NCI-H524 (cell line): ENCODE measurements around the gene SLX4IP.

ENCODE experiments used
- DNase-seq, 2 experiments: peaks; one replicate each; lab custom pipeline; 2025; lab: John Stamatoyannopoulos, UW

The SLX4IP gene

DNA sequence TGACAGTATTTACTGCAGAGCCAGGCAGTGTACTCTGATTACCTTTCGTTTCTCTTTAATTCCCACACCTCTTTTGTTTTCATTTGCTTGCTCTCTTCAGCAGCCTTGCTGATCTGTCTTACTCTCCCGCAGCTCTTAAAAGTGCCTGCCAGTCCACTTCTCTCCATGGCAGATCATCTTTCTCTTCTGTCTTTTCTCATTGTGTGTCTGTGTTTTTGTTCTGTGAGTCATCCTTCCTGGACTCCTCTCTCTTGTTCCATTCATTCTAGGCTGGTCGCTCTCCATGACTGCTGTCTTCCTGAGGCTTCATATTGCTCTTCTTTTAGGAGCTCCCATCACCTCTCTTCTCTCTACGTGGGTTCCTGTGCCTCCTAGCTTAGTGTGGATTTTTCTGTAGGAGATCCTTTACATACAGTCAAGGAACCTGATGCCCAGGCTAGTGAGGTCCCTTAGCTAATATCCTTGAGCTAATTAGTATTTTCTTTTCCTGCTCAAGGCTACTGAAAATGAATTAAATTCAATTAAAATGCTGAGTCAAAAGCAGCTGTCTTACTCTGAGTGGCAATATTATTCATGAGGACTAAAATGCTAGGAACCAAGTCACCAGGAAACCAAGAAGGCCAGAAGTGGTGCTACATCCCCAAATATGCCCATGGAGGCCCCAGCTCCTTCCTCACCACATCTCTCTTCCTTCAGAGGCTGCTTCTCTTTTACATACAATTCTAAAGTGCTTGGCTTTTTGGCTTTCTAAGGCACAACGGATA, 86.1 kb downstream of the SLX4IP start:
- no peak for DNase-seq

DNA sequence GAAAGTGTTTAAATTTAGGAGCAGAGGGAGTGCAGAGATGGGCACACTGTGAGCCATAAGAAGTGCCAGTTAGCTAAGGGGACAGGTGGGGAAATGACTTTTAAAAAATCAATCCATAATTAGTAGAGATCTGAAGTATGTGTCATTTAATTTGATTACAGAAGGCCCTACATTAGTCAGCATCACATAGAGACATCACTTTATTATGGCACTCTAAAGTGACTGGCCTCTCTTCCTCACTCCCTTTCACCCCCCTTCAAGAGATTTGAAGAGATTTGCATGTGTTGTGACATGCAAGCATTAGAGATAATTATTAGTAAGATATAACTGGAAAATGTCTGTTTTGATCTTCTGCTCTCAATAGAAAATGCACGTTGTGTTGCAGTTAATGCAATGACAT, 86.7 kb downstream of the SLX4IP start:
- peak in 1 of 2 experiments; percentile 47 for DNase-seq

DNA sequence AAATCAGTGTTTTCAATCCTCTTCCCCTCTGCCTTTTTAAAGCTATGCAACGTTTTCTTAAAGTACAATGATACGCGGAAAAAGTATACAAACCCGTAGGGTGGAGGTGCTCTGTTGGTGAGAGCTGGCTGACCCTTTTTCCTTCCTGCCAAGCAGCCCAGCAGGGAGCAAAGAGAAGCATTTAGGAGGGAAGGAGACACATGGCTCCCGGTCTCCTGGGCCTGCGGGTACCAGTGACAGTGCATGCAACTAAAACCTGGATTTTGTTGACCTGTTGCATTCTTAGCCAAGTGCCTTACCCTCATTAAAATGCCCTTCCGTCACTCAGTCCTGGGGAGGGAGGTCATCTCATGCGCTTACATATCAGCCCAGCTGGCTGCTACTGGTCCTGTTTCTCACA, 87.2 kb downstream of the SLX4IP start:
- DNase-seq: no peak

DNA sequence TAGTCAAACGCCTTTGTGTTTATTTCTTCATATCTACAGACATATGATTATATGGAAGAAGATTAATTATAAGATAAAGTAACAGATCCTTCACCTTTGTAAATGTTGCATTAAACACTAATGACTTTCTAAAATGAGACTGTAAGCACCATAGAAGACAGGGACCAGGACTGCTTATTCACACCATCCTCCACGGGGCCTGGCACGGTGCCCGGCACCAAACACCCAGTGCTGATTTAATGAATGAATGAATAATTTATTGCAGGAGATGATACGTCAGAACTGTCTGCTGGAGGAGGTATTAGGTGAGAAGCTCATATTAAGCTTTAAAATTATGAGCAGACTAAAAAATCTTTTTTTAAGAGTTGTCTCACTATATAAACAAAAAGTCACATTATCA, 88.3 kb downstream of the SLX4IP start:
- no peak for DNase-seq

DNA sequence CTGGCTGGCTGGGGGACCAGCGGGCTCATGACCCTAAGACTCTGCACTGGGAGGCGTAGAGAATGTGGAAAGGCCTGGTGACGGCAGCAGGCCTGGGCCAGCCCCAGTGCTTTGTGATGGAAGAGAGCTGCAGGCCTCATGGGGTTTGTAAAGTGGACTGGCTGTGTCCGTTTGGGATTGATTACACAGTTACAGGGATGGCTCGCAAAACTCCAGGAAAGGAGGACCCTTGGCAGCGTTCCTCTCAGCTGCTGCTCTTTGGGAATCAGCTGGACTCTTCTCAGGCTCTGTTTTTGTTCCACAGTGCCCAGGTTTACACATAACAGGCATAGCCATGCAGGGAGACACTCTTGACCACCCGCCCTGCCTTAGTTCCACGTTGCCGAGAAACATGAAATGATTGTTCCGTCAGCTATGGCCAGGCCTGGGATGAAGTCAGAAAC, 89.0 kb downstream of the SLX4IP start:
- DNase-seq: no peak

DNA sequence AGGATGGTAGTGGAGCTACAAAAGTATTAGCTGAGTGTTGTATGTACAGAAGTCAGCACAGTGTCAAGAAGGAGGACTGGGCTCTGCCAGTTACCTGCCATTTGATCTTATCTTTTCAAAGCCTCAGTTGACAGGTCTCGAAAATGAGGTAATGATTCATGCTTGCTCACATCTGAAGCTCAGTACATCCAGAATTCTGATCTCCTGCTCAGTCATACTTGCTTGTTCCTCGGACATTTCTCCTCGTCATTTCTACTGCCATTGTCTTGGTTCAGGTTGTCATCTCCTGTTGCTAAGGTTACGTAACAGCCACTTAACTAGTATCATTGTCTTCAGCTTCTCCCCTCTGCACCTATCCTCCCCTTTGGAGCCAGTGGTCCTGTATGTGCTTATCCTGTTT, 89.5 kb downstream of the SLX4IP start:
- no peak for DNase-seq

DNA sequence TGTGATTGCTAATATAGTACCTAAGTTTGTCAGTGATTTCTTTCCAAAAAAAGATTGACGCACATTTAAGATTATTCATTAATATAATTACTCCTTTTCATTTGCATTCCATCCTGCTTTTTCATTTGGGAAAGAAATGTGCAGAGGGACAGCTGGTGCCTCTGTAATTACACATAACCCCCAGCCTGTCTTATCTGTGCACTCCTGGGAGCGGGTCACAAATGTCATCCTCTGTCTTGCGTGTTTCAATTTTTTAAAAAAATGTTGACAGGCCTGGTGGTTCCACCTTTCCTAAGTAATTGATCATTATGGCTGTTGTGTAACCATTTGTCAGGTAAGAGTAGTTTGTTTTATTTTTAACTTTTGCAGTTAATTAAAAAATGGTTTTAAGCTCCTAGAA, 92.7 kb downstream of the SLX4IP start:
- peak in 1 of 2 experiments; percentile 69 for DNase-seq

DNA sequence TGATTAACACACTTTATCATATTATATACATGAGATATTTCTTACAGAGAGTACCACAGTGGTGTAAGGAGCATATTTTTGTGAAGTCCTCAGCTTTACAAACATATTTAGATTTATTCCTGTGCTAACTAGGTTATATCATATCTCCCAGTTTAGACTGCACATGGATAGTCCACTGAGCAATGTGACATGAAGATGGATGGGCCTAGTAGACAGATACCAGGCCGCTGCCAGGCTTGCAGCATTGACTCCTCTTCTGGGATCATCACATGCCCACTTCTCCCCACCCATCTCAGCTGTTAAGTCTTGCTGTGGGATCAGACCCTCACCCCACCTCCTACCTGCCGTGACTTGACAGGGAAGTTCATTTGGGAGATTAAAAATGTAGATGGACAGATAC, 95.8 kb downstream of the SLX4IP start:
- DNase-seq: no peak

DNA sequence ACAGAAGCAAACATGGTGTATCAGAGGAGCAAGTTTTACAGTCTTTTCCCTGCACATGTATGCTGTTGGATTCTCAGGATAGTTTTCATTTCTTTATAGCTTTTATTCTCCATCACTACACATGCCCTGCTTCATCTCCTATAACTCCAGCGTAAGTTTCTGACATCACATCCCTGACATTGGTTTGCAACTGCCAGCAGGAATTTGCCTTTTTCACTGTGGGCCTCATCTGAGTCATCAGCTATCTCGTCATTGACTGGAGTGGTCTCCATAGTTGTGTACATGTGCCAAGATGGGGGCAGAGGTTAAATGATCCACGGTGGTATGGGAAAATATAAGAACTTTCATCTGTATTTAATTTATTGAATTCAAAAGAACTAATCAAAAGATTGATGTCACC, 96.7 kb downstream of the SLX4IP start:
- no peak for DNase-seq

DNA sequence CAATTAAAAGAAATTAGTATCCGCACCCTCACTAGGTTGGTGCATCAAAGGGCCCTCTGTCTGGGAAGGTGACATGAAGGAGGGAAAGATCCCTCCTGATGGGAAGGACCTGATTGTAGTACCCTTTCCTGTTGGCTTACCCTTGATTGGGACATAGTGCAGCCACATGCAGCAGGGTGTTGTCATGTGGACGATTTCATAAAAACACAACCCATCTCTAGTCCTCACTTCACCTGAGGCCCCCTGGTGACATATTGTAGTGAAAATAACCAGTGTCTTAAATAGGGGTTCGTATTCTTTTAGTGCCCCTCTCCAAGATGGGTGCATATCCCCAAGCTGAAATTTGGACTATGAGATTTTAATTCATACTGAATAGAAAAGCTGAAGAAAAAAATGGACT, 97.3 kb downstream of the SLX4IP start:
- no peak for DNase-seq

DNA sequence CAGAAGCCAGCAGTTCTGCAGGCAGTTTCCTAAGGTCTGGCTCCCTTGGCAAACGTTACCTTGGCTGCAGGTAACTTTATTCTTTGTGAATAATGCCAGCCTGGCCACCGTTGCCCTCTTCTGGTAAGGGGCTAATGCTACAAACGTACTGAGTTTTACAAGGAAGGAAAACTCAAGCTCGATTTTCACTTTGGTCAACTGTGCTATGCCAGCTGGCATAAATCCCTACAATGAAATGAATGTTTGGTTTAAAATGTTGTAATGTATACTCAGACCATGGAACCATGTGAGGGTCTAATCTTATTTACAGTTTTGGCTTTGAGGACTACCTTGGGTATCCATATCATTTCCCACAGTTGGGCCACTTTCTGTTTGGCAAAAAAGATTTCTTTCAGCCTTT, 101.4 kb downstream of the SLX4IP start:
- DNase-seq: peak in 1 of 2 experiments; percentile 21

DNA sequence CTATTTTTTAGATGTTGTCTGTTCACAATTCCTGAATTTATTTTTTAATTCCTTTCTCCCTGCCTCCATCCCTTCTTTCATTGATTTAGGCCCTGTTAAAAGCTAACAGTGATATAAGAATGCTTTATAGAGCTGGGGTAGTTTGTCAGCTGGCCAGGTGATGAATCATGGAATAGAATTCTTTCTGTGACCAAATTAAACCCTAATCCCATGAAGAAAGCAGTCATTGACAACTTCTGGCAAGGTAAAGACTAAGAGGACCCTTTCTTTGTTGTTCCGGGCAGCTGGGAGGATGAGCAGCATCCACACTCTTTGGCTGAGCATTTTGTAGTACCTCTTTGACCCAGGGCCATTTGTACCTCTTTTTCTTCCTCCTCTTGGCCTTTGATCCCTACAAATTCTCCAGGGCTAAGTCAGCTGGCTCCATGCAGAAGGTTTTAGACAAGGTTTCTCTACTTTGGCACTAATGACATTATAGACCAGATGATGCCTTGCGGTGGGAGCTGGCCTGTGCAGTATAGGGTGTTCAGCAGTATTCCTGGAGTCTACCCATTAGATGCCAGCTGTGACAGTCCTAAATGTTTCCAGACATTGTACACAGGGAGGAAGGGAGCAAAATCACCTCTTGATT, 102.9 kb downstream of the SLX4IP start:
- DNase-seq: no peak

DNA sequence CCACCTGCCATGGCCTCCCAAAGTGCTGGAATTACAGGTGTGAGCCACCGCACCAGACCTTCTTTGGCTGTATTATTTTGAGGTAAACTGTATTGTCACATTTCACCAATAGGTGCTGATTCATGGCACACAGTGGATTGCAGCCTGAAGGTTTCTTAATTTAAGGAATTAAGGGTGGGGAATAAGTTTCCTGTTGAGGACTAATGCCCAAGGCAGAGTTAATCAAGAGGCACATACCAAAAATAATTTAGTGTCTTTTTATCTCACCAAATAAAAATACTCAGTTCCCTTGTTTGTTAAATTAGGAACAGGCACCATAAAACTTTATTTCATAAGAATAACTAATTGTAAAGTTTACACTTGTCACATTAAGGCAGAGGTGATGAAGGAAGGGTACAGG, 103.7 kb downstream of the SLX4IP start:
- no peak for DNase-seq

DNA sequence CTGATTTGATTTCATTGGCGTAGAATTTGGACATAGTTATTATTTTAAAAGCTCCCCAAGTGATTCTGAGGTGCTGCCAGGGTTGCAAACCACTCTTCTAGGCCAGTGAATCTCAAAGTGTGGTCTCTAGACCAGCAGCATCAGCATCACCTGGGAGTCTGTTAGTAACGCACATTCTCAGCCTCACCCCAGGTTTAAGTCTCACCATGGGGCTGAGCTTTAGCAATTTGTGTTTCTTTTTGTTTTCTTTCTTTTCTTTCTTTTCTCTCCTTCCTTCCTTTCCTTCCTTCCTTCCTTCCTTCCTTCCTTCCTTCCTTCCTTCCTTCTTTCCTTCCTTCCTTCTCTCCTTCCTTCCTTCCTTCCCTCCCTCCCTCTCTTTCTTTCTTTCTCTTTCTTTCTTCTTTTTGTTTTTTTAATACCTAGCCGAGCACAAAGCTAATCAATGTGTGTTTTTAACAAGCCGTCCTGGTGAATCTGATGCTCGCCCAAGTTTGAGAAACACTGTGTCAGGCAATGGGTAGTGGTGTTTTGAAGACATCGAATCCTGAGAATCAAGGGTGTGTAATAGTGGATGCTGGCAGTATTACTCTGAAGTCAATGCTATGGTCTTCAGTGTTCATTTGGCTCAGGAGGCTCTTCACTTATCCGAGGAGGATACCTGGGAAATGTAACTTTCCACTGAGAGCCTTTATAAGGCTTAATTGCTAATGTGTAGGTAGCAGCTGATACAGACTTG, 104.9 kb downstream of the SLX4IP start:
- no peak for DNase-seq

DNA sequence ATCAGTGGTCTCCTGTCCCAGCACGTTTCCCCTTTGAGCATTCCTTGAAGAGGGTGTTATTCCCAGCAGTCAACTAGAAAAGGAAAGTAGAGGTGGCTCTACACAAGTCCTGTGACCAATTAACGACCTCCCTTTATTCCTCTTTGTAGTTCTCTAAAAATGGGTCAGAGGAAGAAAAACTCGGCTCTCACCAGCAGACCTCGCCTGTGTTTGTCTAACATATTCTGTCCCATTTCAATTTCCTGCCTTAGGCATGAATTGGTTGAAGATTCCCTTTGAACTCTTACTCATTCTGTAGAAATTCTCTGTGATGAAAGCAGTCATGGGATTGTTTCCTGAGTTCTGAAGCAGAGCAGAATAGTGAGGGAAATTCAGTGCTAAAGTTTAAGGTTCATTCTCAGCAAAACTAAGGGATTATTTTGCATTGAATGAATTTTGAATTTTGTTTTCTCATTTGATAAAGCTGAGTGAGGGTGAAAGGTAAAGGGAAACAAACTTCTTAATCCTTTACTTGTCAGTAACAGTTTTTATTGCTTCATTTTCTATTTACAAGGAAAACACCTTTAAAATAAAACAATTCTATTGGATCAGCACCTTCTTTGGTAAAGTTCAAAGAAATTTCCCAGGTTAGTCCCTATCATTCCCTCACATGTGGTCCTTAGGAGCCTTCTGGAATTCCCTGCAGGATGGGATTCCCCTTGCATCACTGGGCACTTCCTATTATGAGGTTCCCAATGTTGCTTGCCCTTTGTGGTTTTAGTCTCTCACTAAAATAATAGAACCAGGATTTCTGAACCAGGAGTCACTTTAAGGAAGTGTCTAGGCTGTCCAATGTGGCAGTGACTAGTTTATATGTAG, 105.8 kb downstream of the SLX4IP start:
- DNase-seq: no peak

DNA sequence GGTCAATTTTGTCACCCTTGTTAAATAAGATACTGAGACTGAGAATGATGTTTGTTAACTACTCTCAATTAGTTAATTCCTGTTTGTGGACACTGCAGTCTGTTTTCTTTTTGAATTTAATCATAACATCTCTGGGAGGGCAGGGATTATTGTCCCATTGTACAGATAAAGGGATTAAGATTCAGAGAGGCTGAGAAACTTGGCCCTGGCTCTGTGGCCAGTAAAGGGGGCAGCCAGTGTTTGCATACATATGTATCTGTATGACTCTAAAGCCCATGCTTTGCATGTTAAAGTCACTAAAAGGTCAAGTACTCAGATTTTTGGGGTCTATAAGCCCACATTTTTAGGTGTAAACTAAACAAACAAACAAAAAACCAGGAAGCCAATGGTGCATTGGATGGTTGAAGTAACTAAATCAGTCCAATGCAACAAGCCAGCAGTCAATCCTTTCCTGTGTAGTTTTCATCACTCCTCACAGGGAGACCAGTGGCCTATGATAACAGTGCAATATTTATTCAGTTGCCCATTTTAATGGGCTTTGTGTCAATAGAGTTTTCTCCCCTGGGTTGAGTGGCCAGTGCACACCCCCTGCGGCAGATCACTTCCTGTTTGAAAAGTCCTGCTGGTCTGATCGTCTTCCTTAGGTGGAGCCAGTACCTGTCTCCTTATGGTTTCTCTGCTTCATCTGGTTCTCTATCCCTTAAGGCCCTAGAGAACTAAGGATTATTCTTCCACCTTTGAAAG, 106.7 kb downstream of the SLX4IP start:
- no peak for DNase-seq

DNA sequence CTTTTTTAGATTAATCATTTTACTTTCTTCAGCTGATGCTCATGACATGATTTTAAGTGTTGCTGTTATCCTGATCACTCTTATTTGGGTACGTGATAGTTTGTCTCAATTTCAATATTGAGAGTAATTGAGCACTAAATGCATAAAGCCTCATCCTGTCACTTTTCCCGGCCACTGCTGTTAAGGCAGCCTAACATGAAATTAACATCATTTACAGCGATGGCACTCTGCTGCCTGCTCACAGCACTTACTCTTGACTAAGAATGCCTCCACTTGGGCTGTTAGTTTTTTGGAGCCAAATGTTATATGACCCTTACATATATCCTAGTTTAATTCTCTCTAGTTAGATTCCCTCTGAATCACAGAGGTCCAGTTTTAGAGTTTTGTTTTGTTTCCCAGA, 107.3 kb downstream of the SLX4IP start:
- no peak for DNase-seq

DNA sequence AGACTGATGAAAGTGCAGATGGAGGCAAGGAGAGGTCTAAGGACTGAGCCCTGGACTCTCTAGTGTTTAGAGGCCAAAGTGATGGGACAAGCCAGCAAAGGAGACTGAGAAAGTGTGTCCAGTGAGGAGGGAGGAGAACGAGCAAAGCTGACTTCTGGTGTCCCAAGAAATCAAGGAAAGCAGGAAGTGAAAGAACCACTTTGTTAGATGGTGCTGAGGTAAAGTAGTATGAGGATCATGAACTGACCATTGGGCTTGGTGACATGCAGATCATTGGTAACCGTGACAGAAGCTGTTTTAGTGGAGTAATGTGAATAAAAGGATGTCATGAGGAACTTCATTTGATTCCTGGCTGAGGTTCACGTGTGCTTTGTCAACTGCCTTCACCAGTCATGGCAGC, 108.4 kb downstream of the SLX4IP start:
- no peak for DNase-seq

DNA sequence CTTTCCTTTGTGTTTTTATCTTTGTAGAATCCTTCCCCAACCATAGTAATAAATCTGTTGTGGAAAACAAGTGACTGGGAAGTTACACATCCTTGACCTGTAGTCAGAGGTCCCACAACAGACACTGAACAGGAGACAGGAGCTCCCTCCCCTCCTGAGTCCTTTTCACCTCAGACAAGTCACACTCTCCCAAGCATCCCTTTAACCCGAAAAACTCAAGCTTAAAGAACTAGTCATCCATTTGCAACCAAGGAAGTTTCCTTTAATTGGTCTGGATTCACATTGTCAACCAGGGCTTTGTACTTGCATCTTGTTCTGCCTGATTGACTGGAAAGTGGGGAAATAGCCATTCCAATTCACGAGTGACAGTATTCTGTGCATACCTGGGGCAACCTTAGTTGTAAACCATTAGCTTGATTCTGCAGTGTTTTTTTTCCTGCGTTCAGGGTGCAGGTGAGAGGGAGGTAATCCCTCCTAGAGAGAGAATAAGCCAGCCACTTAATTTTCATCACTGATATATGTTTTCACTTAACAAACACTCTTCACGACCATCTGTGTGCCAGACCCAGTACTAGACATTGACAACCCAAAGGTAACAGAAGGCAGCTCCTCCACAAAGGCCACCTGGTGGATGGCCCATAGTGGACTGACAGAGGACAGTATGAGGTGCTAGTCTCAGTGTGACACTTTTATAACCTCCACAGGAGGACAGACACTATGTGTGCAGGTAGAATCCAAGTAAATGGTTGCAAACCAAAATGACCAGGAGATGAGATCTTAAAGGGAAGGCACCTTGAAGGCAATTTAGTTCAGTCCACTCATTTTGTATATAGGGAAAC, 112.4 kb downstream of the SLX4IP start:
- peak; percentile 46 to 63 for DNase-seq

DNA sequence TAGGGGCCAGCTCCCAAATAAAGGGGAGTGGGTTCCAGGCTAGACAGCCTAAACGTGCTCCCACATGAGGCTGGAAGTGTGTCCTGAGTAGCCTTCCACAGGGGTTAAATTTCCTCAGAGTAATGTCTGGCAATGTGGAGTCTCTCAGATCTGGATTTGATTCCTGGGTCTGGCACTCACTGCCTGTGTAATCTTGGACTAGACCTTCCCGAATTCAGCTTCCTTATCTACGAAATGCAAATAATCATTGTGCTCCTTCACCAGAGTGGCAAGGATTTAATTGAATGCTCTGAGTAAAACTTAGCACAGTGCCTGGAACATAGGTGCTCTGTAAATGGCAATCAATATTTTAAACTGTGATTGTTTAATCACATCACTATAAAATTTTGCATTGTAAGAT, 114.4 kb downstream of the SLX4IP start:
- no peak for DNase-seq
